ENCODE measurements around the gene PTPRT.

- no peak for TF ChIP-seq CTCF (conservative IDR thresholded peaks at IDR 0.05 in 1 of 2, IDR thresholded peaks at IDR 0.05 in 1 of 2; ENCODE audit: low read depth in 1 of 2, low read length in 2 of 2)
- TF ChIP-seq EZH2 (IDR thresholded peaks at IDR 0.05; ENCODE audit: low read length, missing control alignments): no peak
Observed at GRCh38 chr20:42255821-42256220, 933.9 kb downstream of the PTPRT start.
